Left lung (tissue), 10 donors: ENCODE data around the gene COL5A1. TPM values are rescaled to one million over a fixed set of nuclear protein-coding genes. Genes with fewer than 3 reads are reported as not detected.
"Not testable (repeated sequence)": the region's sequence is repeated elsewhere in the genome, so short reads cannot be mapped to it uniquely, and the experiment has no call there.

Experiments
- ATAC-seq: fragments of 200-7000 bp; cut with Tn5 transposase; one replicate; pipeline ENCODE4 v1.9.1; 2020; ENCODE audit warnings: moderate library complexity
- DNase-seq, 4 donors: peaks; one replicate each; pipeline ENCODE4 v3.0.0-alpha.2; 2013 to 2020
- H3K27ac ChIP-seq, 2 donors: fragments of 200-600 bp; sonication (generic) in 1 of 2; one replicate each; pipeline versions ENCODE4 v1.5.0 to v1.8.0; 2020 to 2021
- H3K27me3 ChIP-seq, 2 donors: fragments of 200-600 bp; sonication (generic) in 1 of 2; one replicate each; pipeline versions ENCODE4 v1.5.0 to v1.8.0; 2020 to 2021
- H3K36me3 ChIP-seq, 2 donors: fragments of 200-600 bp; sonication (generic) in 1 of 2; one replicate each; pipeline versions ENCODE4 v1.5.0 to v1.8.0; 2020 to 2021
- H3K4me1 ChIP-seq, 2 donors: fragments of 200-600 bp; one replicate each; pipeline ENCODE4 v1.8.0; 2021
- H3K4me3 ChIP-seq, 2 donors: fragments of 200-600 bp; sonication (generic) in 1 of 2; one replicate each; pipeline versions ENCODE4 v1.5.0 to v1.8.0; 2020 to 2021; ENCODE audit warnings: mild to moderate bottlenecking in 1 of 2
- H3K9me3 ChIP-seq, 2 donors: fragments of 200-600 bp; sonication (generic) in 1 of 2; one replicate each; pipeline versions ENCODE4 v1.5.0 to v1.8.0; 2020 to 2021
- CTCF ChIP-seq, 2 donors: fragments of 200-600 bp; sonication (generic) in 1 of 2; IDR thresholded peaks; one replicate each; pipeline versions ENCODE4 v1.5.0 to v1.8.0; 2021; ENCODE audit warnings: antibody characterized with exemption in 2 of 2
- intact Hi-C, 2 donors: fragments of 100-400 bp; cut with DNase I; formaldehyde crosslinking; loops; one replicate each; pipeline versions ENCODE4 v1.11.2 to v1.14.2; 2022
- polyA plus RNA-seq, 6 donors: library from polyadenylated mRNA; unstranded; fragments of 120-200 nt; gene quantifications; one replicate each; pipeline ENCODE4 v1.2.1, GENCODE V29; 2013; ENCODE audit not compliant: insufficient read length in 6 of 6
- total RNA-seq, 2 donors: library from RNA; stranded (reverse); fragmentation: NEBNext Ultra II Directional; extraction: Animal tissue kit (Norgen Biotek cat#: 25700); gene quantifications; one replicate each; pipeline ENCODE4 v1.2.1, GENCODE V29; 2021
- donor health status: DM: no; HTN: yes; CAD: no.
- donor health status: DM: no; HTN: no; CAD: no.

The COL5A1 gene
- total and polyA plus RNA-seq, 8 donors = 168 to 357 (median 213) TPM

GRCh38 chr9:134643222-134643671 lies 1.6 kb downstream of the COL5A1 start:
- Histone ChIP-seq H3K4me1 (peaks cover 6 to 20% of the 10 kb centered on the region in 2 donors), H3K36me3 (no peaks in the 10 kb centered on the region), H3K4me3 (peak overlapping the region; percentile 48 to 50), H3K9me3 (no peaks in the 10 kb centered on the region), H3K27me3 (peaks cover 5 to 42% of the 10 kb centered on the region in 2 donors), H3K27ac (peak overlapping the region; percentile 74 to 85)
- intact Hi-C loops = loop anchor here in 1 of 2 donors (10.0 kb wide), 1 partner anchor 188 kb away; no protein-coding TSS in a partner anchor
- no peak for ATAC-seq
- no peak for TF ChIP-seq CTCF (IDR thresholded peaks at IDR 0.05)
- no peak for DNase-seq

GRCh38 chr9:134644401-134644724 lies 2.8 kb downstream of the COL5A1 start:
- not testable (repeated sequence) for DNase-seq, ATAC-seq, H3K9me3 ChIP-seq, H3K36me3 ChIP-seq
- intact Hi-C loops = loop anchor here in 1 of 2 donors (10.0 kb wide), 1 partner anchor 190 kb away; no protein-coding TSS in a partner anchor
- Histone ChIP-seq H3K4me1 (peaks cover 6 to 20% of the 10 kb centered on the region in 2 donors), H3K4me3 (peak overlapping the region in 1 of 2 donors; percentile 20), H3K27ac (peak overlapping the region in 1 of 2 donors; percentile 56), H3K27me3 (peaks cover 5 to 38% of the 10 kb centered on the region in 2 donors)

GRCh38 chr9:134644725-134645606 lies 3.4 kb downstream of the COL5A1 start:
- Histone ChIP-seq H3K27me3 (peaks cover 5 to 38% of the 10 kb centered on the region in 2 donors), H3K9me3 (no peaks in the 10 kb centered on the region), H3K36me3 (no peaks in the 10 kb centered on the region), H3K27ac (peak overlapping the region in 1 of 2 donors; percentile 56), H3K4me3 (peak overlapping the region; percentile 13 to 20), H3K4me1 (peaks cover 6 to 20% of the 10 kb centered on the region in 2 donors)
- intact Hi-C loops = loop anchor here in 1 of 2 donors (10.0 kb wide), 1 partner anchor 190 kb away; no protein-coding TSS in a partner anchor
- no peak for TF ChIP-seq CTCF (IDR thresholded peaks at IDR 0.05)
- DNase-seq (peak; percentile 53 to 96 (median 86)), ATAC-seq (peak; percentile 22)

- peak in 1 of 4 donors; percentile 42 for DNase-seq
- peaks cover 6 to 19% of the 10 kb centered on the region in 2 donors for H3K4me1 ChIP-seq
- peak overlapping the region in 1 of 2 donors; percentile 48 for H3K27ac ChIP-seq
- H3K36me3 ChIP-seq = no peaks in the 10 kb centered on the region
- no peak for TF ChIP-seq CTCF (IDR thresholded peaks at IDR 0.05)
- H3K4me3 ChIP-seq = peak overlapping the region in 1 of 2 donors; percentile 20
- intact Hi-C loops = loop anchor here in 1 of 2 donors (10.0 kb wide), 1 partner anchor 191 kb away; no protein-coding TSS in a partner anchor
- H3K27me3 ChIP-seq = peaks cover 5 to 32% of the 10 kb centered on the region in 2 donors
- H3K9me3 ChIP-seq = no peaks in the 10 kb centered on the region
- ATAC-seq = no peak
Observed at GRCh38 chr9:134645607-134646365, 4.2 kb downstream of the COL5A1 start.

GRCh38 chr9:134647359-134648080 lies 5.9 kb downstream of the COL5A1 start:
- intact Hi-C loops = loop anchor here in 1 of 2 donors (10.0 kb wide), 1 partner anchor 193 kb away; no protein-coding TSS in a partner anchor
- ATAC-seq (no peak), DNase-seq (peak in 1 of 4 donors; percentile 65)
- Histone ChIP-seq H3K4me1 (peaks cover 3 to 6% of the 10 kb centered on the region in 2 donors), H3K9me3 (no peaks in the 10 kb centered on the region), H3K27ac (no peak overlapping the region), H3K27me3 (peaks cover 2 to 14% of the 10 kb centered on the region in 2 donors), H3K4me3 (no peak overlapping the region), H3K36me3 (no peaks in the 10 kb centered on the region)
- no peak for TF ChIP-seq CTCF (IDR thresholded peaks at IDR 0.05)
